ENCODE results near the gene OR2AE1. TPM values are rescaled to one million over a fixed set of nuclear protein-coding genes. Genes with fewer than 3 reads are reported as not detected.
"Not testable (repeated sequence)": the region's sequence is repeated elsewhere in the genome, so short reads cannot be mapped to it uniquely, and the experiment has no call there.

OR2AE1 gene, protein sequence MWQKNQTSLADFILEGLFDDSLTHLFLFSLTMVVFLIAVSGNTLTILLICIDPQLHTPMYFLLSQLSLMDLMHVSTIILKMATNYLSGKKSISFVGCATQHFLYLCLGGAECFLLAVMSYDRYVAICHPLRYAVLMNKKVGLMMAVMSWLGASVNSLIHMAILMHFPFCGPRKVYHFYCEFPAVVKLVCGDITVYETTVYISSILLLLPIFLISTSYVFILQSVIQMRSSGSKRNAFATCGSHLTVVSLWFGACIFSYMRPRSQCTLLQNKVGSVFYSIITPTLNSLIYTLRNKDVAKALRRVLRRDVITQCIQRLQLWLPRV
- total RNA-seq: not detected
- long read RNA-seq: 0 reads

GRCh38 chr7:99876933-99877332, at the start of gene OR2AE1:
OR2AE1 (minus strand) TSS chr7:99877033; CDS start chr7:99877033, 0 bp downstream.
- intact Hi-C loops (cut with DNase I): no loop called here
- no peak for ATAC-seq (ENCODE audit: poor library complexity)

DNA sequence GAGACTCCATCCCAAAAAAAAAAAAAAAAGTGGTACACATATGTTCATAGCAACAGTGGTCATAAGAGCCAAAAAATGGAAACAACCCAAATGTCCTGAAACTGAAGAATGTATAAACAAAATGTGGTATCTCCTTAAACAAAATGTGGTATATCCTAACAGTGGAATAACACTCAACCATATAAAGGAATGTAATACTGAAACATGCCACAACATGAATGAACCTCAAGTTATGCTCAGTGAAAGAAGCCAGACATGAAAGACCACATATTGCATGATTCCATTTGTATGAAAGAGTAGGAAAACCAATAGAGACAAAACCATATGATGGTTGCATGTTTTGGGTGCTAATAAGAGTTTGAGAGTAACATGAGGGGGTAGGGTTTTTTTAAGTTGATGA, 49.5 kb upstream of the OR2AE1 start:
- DNase-seq (no peak), ATAC-seq (ENCODE audit: poor library complexity) (no peak)
- intact Hi-C loops (cut with DNase I): no loop called here

More at GRCh38 chr7:99876933-99877332, at the start of gene OR2AE1:
- no peak for DNase-seq

- ATAC-seq (ENCODE audit: poor library complexity): no peak
- intact Hi-C loops (cut with DNase I): no loop called here
- no peak for DNase-seq
Measured at GRCh38 chr7:99923200-99923599, 46.4 kb upstream of the OR2AE1 start.

DNA sequence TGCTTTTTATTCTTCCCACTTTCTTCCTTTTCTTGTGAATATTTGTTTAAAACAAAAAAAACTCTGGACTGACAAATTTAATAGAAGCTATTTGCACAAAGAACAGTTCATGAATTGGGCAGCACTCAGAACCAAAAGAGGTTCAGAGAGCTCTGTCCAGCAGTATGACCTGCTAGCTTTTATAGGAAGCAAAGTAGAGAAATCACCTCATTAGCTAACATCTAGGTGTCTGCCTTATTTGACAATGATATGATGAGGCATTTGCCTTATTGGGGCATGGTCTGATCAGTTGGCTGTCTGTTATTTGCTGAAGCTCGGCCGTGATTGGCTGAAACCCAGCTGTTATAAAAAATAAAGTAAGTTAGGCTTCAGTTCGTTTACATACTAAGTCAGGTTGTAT, 43.3 kb upstream of the OR2AE1 start:
- DNase-seq (no peak), ATAC-seq (ENCODE audit: poor library complexity) (no peak)
- intact Hi-C loops (cut with DNase I): no loop called here

GRCh38 chr7:99919814-99920112, 42.9 kb upstream of the OR2AE1 start:
- intact Hi-C loops (cut with DNase I): loop anchor here (5.0 kb wide), 1 partner anchor 73 kb away; no protein-coding TSS in a partner anchor
- no peak for ATAC-seq (ENCODE audit: poor library complexity)
- no peak for DNase-seq

GRCh38 chr7:99918959-99919813, 42.4 kb upstream of the OR2AE1 start, which contains the start of gene TRIM4:
TRIM4 (minus strand) TSS chr7:99919530; CDS start chr7:99919401, 129 bp downstream.
- ATAC-seq (ENCODE audit: poor library complexity) (peak; percentile 99), DNase-seq (peak; percentile 95)
- intact Hi-C loops (cut with DNase I): loop anchor here (5.0 kb wide), 1 partner anchor 73 kb away; no protein-coding TSS in a partner anchor

- DNase-seq (no peak), ATAC-seq (ENCODE audit: poor library complexity) (no peak)
- intact Hi-C loops (cut with DNase I): no loop called here
Measured at GRCh38 chr7:99910976-99911375, 34.1 kb upstream of the OR2AE1 start.

DNA sequence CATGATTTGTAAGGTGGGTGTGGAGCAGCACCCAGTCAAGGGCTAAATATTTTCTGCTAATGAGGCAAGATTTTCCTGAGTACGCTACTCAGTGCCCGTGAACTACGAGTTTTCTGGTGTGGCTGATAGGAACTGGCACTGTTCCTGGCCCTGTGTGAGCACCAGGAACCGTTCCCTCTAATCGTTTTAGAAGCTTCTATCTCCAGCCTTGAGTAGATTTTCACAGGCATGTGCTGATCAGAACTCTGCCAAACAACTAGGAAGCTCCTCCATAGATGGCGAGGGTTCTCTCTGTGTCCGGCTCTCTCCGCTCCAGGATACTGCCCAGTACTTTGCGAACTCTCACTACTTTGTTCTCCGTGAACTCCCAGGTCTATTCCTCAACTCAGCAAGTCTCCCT, 24.7 kb upstream of the OR2AE1 start:
- DNase-seq (no peak), ATAC-seq (ENCODE audit: poor library complexity) (peak; percentile 90)
- intact Hi-C loops (cut with DNase I): no loop called here

DNA sequence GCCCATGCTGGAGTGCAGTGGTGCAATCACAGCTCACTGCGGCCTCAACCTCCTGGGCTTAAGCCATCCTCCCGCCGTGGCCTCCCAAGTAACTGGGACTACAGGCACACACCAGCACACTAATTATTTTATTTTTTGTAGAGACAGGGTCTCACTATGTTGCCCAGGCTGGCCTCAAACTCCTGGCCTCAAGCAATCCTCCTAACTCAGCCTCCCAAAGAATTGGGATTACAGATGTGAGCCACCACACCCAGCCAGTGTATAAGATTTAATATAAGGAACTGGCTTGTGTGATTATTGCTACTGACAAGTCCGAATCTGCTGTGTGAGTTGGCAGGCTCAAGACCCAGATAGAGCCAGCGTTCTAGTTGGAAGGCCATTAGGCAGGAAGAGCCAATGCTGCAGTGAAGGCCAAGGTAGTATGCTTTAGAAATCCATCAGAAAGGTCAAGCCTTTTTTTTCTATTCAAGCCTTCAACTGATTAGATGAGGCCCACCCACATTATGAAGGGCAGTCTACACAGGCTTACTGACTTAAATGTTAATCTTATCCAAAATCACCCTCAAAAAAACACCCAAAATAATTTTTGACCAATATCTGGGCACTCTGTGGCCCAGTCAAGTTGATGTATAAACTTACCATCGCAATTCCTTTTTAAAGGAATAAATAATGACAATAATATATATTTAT, 23.1 kb upstream of the OR2AE1 start:
- ATAC-seq (ENCODE audit: poor library complexity): no peak
- no peak for DNase-seq
- intact Hi-C loops (cut with DNase I): no loop called here

DNA sequence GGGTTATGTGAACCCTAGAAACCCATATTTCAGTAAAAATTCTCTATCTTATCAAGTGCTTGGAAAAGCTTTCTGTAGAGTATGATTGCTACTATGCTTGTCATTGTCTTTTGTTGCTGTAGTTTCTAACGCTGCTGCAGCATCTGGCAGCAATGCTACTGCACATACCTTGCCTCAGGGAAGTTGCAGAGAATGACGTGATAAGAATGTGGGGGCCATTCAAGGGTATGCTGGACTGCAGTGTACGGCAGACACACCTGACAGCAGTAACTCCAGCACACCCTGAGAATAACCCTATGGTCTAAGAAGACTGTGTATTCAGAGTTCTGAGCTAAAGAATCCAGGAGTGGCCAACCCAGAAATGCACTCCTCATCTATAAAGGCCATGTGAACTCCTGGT, 22.0 kb upstream of the OR2AE1 start:
- ATAC-seq (ENCODE audit: poor library complexity): no peak
- intact Hi-C loops (cut with DNase I): no loop called here
- no peak for DNase-seq

DNA sequence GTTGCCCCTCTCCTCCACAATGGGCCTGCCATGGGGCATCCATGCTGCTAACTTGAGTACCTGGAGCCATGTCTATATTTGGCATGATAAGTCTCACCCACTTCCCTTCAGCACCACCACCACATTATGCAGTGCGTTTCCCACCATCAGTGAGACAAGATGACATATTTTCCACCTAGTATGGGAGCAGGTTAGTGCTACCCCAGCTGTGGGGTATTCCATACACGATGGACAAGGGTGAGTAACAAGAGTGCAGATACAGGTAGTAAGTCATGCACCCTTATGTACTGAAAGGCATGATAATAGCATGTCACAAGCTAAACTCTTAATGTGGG, 21.2 kb upstream of the OR2AE1 start:
- intact Hi-C loops (cut with DNase I): no loop called here
- DNase-seq: no peak
- ATAC-seq (ENCODE audit: poor library complexity): no peak

DNA sequence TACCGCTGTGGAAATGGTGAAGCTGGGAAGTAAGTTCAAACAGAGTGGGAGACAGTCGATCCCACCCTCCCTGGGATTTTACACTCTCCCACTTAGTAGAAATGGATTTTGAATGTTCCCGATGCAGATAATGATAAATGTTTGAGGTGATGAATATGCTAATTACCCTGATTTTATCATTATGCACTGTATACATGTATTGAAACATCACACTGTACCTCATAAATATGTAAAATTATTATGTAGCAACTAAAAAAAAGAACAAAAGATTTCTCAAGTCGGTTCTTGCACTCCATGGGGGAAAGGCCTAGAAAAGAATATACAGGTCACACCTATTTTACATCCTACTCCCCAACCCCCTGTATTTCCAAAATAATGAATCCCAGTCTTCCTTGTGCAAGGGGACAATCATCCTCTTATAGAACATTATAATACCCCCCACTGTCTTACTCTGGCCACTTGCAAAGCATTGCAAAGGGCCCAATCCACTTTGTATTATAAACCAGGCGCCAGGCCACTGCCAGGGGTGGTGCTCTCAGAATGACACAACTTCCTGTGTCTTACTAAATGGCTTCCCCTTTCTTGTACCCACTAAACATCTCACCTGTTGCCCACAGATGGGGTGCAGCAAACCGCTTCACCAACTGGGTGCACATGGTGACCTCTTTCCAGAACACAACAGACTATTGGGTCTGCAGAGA, 20.6 kb upstream of the OR2AE1 start:
- intact Hi-C loops (cut with DNase I): no loop called here
- ATAC-seq (ENCODE audit: poor library complexity): no peak
- DNase-seq: no peak

- DNase-seq (no peak), ATAC-seq (ENCODE audit: poor library complexity) (no peak)
- intact Hi-C loops (cut with DNase I): no loop called here
Measured at GRCh38 chr7:99894738-99895137, 17.9 kb upstream of the OR2AE1 start.

DNA sequence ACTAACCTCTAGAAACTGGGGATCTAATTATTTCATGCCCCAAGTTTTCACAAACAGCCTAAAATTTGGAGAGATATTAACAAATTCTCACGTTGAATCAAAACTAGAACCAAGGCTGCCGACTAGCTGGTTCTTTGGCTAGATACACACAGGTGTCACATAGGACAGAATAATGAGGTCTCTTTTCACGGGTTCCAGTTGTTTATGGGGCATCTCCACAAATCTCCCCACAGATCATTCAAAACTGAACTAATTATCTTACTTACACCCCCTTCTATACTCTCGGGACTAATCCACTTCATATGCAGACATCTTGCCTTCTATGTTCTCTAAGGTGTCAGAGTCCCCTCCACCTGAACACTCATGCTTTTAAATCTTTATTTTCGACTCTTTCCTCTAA, 16.4 kb upstream of the OR2AE1 start:
- DNase-seq (no peak), ATAC-seq (ENCODE audit: poor library complexity) (no peak)
- intact Hi-C loops (cut with DNase I): no loop called here

- ATAC-seq (ENCODE audit: poor library complexity); intact Hi-C loops (cut with DNase I); DNase-seq: not testable (repeated sequence)
Measured at GRCh38 chr7:99890348-99890747, 13.5 kb upstream of the OR2AE1 start.

DNA sequence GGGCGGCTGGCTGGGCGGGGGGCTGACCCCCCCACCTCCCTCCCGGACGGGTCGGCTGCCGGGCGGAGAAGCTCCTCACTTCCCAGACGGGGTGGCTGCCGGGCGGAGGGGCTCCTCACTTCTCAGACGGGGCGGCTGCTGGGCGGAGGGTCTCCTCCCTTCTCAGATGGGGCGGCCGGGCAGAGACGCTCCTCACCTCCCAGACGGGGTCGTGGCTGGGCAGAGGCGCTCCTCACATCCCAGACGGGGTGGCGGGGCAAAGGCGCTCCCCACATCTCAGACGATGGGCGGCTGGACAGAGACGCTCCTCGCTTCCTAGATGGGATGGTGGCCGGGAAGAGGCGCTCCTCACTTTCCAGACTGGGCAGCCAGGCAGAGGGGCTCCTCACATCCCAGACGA, 11.5 kb upstream of the OR2AE1 start:
- intact Hi-C loops (cut with DNase I); DNase-seq; ATAC-seq (ENCODE audit: poor library complexity): not testable (repeated sequence)

DNA sequence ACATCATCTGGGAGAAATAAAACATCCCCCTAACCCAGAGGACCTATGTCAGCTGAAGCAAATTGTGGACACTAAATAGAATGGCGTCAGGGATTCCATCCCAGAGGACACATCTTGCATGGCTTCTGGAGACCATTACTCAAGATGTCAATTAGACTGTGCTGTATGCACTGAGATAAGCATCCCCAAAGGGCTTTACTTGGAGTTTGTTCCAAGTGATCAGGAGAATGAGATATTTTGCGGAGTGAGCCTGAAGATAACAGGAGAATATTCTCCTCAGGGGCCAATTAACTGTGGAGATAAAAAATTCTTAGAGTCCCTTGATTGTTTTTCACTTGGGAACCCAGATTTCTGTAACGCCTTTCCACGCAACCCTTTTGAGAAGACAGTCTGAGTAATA, 4.5 kb upstream of the OR2AE1 start:
- ATAC-seq (ENCODE audit: poor library complexity) (no peak), DNase-seq (no peak)
- intact Hi-C loops (cut with DNase I): no loop called here

DNA sequence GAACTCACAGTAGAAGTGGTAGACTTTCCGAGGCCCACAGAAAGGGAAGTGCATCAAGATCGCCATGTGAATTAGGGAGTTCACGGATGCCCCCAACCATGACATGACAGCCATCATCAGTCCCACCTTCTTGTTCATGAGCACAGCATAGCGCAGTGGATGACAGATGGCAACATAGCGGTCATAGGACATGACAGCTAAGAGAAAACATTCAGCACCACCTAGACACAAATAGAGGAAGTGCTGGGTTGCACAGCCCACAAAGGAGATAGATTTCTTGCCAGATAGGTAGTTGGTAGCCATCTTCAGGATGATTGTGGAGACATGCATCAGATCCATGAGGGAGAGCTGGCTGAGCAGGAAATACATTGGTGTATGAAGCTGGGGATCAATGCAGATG, 342 bp downstream of the OR2AE1 start:
- ATAC-seq (ENCODE audit: poor library complexity) (no peak), DNase-seq (no peak)
- intact Hi-C loops (cut with DNase I): no loop called here

GRCh38 chr7:99868246-99868645, 8.6 kb downstream of the OR2AE1 start:
- ATAC-seq (ENCODE audit: poor library complexity) (no peak), DNase-seq (no peak)
- intact Hi-C loops (cut with DNase I): no loop called here

All from Right ventricle myocardium superior (tissue), 1 donor.